H1 (cell line): ENCODE results near the gene INHA.

ENCODE experiments used
- CREB1 ChIP-seq: IDR thresholded peaks from 2 replicates; pipeline ENCODE4 v1.6.1; 2012; ENCODE audit warnings: inconsistent platforms
- EP300 ChIP-seq, 2 experiments: IDR thresholded peaks; 1 replicate in 1 of 2; 2 replicates in 1 of 2; pipeline ENCODE4 v1.6.1; 2011 to 2012; ENCODE audit warnings: low read depth in 2 of 2, low read length in 2 of 2, mild to moderate bottlenecking in 2 of 2, borderline replicate concordance in 1 of 2, inconsistent platforms in 1 of 2, moderate library complexity in 1 of 2
- EZH2 ChIP-seq: fragments of 200-600 bp; sonication (generic); IDR thresholded peaks from 2 replicates; pipeline ENCODE4 v1.7.1; 2012; ENCODE audit warnings: low read depth, mild to moderate bottlenecking, moderate library complexity, low read length, inconsistent platforms; ENCODE audit not compliant: severe bottlenecking
- GABPA ChIP-seq: IDR thresholded peaks from 2 replicates; pipeline ENCODE4 v1.6.1; 2011; ENCODE audit warnings: mild to moderate bottlenecking, low read length, moderate library complexity, borderline replicate concordance; ENCODE audit not compliant: insufficient read depth
- JUN ChIP-seq: IDR thresholded peaks from 2 replicates; pipeline ENCODE4 v1.6.1; 2011; ENCODE audit warnings: low read depth, mild to moderate bottlenecking, improper control_type of control experiment, low read length
- RAD21 ChIP-seq, 2 experiments: IDR thresholded peaks in 1 of 2; conservative IDR thresholded peaks in 1 of 2; 2 replicates each; pipeline ENCODE4 v1.6.1; 2011; ENCODE audit warnings: low read depth in 2 of 2, low read length in 2 of 2, improper control_type of control experiment in 1 of 2, inconsistent platforms in 1 of 2, mild to moderate bottlenecking in 1 of 2, moderate library complexity in 1 of 2
- TF ChIP-seq, protein P1 (sequence below), 3 experiments: IDR thresholded peaks; 1 replicate in 2 of 3; 2 replicates in 1 of 3; pipeline versions ENCODE4 v1.5.1 to v1.6.1; 2011; ENCODE audit warnings: low read length in 3 of 3, mild to moderate bottlenecking in 3 of 3, inconsistent platforms in 2 of 3, low read depth in 1 of 3, moderate library complexity in 1 of 3; ENCODE audit not compliant: insufficient read depth in 1 of 3; ENCODE audit errors: control extremely low read depth in 1 of 3

DNA sequence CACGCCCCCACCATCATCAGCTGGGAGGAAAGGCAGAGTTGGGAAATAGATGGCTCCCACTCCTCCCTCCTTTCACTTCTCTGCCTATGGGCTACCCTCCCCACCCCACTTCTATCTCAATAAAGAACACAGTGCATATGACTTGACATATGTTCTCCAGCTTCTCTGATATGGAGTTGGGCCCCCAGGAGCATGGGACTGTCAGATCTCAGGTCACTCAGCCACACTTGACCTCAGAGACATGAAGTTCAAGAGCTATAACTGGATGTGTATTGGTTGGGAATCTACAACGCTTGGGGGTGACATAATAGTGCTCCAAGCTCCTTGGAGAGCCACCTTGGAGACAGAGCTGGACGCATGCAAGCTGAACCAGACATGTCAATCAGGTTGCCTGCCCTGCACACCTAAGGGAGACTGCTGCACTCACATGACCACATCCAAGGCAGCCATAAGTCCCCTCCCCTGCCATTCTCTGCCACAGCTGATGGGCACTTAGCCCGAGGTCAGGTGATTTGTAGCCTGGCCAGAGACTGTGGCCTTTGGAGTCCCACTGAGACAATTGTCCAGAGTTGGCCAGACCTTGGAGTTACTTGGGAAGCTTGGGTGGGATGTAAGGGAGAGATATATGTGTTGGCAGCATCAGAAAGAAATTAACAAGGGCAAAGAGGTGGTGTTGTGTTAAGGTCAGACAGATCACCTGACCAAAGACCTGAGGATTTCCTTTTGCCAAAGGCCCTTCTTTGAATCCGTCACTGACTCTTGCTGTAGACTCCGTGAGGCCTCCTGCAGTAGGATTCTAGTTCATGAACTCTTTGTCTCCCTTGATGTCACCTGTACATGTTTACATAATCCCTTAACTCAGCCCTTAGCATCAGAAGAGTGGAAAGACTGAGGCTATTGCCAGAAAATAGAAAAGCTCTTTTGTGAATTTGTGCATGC lies 3.7 kb downstream of the INHA start:
- TF ChIP-seq EP300 (IDR thresholded peaks at IDR 0.05; ENCODE audit: borderline replicate concordance in 1 of 2, low read depth in 2 of 2, low read length in 2 of 2) (no peak), EZH2 (no peak), GABPA (no peak), CREB1 (no peak), RAD21 (IDR thresholded peaks at IDR 0.05 in 1 of 2, conservative IDR thresholded peaks at IDR 0.05 in 1 of 2; ENCODE audit: low read depth in 2 of 2, low read length in 2 of 2) (no peak), JUN (no peak)
- TF ChIP-seq, protein P1, sequence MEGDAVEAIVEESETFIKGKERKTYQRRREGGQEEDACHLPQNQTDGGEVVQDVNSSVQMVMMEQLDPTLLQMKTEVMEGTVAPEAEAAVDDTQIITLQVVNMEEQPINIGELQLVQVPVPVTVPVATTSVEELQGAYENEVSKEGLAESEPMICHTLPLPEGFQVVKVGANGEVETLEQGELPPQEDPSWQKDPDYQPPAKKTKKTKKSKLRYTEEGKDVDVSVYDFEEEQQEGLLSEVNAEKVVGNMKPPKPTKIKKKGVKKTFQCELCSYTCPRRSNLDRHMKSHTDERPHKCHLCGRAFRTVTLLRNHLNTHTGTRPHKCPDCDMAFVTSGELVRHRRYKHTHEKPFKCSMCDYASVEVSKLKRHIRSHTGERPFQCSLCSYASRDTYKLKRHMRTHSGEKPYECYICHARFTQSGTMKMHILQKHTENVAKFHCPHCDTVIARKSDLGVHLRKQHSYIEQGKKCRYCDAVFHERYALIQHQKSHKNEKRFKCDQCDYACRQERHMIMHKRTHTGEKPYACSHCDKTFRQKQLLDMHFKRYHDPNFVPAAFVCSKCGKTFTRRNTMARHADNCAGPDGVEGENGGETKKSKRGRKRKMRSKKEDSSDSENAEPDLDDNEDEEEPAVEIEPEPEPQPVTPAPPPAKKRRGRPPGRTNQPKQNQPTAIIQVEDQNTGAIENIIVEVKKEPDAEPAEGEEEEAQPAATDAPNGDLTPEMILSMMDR (IDR thresholded peaks at IDR 0.05; ENCODE audit: control extremely low read depth in 1 of 3, insufficient read depth in 1 of 3, low read depth in 1 of 3, low read length in 3 of 3), result no peak
